GM23248 (cell line): ENCODE measurements around the gene BNIP5.

ENCODE experiments used
- EZH2 ChIP-seq: fragments of 200-600 bp; sonication (generic); IDR thresholded peaks from 2 replicates; pipeline ENCODE4 v1.6.1; 2018; ENCODE audit warnings: antibody characterized with exemption, mild to moderate bottlenecking; ENCODE audit not compliant: insufficient read depth, poor library complexity, severe bottlenecking
- EZH2phosphoT487 ChIP-seq: fragments of 200-600 bp; sonication (generic); IDR thresholded peaks from 2 replicates; pipeline ENCODE4 v1.6.1; 2018; ENCODE audit warnings: antibody characterized with exemption, moderate library complexity, mild to moderate bottlenecking, low read depth; ENCODE audit not compliant: insufficient read depth

DNA sequence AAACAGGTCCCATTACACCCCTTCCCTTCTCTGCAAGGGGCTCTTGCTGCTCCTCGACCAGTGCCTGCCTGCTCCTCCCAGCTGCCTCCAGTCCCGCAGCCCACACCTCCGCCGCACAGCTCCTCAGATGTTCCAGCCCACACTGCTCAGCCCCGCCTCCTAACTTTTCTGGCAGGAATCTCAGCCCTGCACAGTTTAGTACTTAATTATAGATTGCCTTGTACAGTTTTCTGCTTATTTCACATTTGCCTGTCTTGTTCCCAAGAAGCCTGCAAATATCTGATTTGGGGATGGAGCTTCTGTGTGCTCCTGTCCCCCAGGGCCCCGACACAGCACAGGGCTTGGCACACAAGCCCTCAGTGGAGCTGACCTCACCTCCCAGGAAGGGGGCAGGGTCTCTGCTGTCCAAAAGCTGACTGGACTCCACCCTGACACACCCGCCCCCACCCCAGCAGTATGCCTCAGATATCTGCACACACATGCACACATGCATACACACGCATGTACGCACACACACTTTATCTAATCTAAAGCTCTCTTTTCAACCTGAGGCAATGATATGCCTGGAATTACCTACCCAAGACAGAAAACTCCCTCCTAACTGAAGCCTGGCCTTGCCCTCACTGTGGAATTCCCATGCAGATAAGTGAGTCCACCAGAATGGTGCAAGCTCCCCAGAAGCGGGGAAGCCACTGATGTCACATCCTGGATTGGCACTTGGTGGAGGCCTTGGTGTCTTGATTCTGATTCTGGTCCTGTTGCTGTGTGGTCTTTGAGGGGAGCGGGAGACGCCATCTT lies 68.0 kb downstream of the BNIP5 start:
- TF ChIP-seq EZH2phosphoT487 = no peak
- TF ChIP-seq EZH2 = no peak
